GM12872 (cell line): Measurements from ENCODE around the gene ACAT2.

ENCODE experiments used
- TF ChIP-seq, protein P1 (sequence below): IDR thresholded peaks from 3 replicates; pipeline ENCODE4 v1.5.1; 2011; ENCODE audit warnings: low read depth, mild to moderate bottlenecking, low read length, moderate library complexity; ENCODE audit not compliant: insufficient read depth

ACAT2 gene

DNA sequence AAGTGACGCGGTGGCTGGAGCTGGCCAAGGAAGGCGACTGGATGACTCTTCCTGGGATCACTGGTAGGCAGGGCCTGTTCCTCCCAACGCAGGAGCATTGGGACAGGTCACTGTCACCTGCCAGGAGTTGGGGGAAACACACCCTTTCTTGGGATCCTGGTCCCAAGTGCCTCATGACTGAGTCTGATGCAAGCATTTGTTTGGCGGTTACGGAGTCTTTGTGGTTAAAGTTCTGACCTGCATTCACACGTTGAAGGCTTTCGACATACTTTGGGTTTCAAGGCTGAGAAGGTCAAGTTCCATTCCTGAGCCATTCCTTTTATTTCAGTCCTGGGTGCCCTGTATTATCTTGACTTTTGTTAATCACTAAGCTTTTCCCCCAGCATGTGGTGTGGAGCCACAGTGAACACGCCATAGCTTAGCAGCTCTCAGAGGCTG, 44.2 kb downstream of the ACAT2 start:
- TF ChIP-seq, protein P1, sequence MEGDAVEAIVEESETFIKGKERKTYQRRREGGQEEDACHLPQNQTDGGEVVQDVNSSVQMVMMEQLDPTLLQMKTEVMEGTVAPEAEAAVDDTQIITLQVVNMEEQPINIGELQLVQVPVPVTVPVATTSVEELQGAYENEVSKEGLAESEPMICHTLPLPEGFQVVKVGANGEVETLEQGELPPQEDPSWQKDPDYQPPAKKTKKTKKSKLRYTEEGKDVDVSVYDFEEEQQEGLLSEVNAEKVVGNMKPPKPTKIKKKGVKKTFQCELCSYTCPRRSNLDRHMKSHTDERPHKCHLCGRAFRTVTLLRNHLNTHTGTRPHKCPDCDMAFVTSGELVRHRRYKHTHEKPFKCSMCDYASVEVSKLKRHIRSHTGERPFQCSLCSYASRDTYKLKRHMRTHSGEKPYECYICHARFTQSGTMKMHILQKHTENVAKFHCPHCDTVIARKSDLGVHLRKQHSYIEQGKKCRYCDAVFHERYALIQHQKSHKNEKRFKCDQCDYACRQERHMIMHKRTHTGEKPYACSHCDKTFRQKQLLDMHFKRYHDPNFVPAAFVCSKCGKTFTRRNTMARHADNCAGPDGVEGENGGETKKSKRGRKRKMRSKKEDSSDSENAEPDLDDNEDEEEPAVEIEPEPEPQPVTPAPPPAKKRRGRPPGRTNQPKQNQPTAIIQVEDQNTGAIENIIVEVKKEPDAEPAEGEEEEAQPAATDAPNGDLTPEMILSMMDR = no peak

DNA sequence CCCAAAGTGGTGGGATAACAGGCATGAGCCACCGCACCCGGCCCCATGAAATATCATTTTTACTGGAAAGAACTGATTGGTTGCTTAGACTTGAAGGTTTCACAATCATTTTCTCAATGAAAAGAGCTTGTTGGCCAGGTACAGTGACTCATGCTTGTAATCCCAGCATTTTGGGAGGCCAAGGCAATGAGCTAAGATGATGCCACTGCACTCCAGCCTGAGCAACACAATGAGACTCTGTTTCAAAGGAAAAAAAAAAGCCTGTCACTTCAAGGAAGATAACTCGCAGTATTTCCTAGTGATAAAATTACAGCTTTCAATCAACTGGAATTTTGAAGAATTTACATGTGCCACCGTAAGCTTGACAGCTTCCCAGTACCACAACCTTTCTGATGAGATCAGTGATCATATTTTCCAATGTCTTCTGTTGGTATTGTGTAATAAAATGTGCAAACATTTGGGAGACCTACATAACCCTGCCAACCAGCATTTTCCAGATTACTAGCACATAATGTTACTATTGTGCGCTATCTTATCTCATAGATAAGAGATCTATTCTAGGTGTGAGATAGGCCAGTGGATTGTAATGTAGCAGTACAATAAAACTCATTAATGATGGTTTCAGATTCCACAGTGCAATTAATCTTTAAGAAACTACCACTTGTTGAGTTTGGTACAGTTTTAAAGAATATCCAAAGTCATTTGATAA, 45.5 kb downstream of the ACAT2 start:
- TF ChIP-seq, protein P1 = no peak

DNA sequence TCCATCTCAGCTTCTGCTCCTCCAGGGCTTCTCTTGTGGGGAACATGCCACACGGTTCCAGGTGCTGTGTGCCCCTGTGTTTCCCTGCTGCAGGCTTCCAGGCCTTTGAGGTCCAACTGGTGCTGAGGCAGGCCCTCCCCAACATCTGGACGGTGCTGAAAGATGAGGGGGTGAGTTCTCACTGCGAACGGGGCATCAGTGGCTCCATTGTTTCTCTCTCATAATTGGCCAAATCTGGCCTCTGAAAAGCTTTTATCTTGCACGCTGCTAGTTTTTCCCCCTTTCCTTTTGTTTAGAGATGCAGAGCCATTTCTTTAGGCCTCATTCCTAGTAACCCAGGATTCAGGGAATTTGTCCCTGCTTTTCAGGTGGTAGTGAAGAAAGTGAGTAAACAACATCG, 46.8 kb downstream of the ACAT2 start:
- TF ChIP-seq, protein P1 = no peak

DNA sequence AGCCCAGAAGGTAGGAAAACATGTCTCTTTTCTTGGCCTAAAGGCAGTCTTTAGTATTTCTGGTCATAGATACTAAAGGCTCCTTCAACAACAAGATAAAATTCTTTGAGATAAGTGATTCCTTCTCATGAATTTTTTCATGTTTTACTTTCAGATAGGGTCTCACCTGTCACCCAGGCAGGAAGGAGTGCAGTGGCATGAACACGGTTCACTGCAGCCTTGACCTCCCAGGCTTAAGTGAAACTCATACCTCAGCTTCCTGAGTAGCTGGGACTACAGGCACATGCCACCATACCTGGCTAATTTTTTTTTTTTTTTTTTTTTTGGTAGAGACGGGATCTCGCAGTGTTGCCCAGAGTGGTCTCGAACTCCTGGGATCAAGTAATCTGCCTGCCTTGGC, 47.3 kb downstream of the ACAT2 start:
- TF ChIP-seq, protein P1 = no peak

DNA sequence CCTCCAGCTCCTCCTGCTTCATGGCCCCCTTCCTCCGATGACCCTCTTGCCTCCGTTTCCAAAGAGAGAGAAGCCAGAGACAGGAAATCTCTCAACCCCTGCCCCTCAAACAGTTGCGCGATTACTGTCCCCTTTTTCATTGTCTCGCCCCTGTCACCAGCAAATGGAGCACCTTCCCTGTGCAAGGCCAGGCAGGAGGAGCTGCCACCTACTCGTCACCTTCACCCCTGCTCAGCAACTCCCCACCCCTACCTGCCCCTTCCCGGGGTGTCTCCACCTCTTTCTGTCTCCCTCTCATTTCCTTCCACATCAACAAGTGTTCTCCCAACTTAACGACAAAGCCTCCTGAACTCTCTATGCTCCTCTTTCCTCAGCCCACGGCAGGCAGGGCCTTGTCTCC, 51.9 kb downstream of the ACAT2 start:
- TF ChIP-seq, protein P1 = no peak

DNA sequence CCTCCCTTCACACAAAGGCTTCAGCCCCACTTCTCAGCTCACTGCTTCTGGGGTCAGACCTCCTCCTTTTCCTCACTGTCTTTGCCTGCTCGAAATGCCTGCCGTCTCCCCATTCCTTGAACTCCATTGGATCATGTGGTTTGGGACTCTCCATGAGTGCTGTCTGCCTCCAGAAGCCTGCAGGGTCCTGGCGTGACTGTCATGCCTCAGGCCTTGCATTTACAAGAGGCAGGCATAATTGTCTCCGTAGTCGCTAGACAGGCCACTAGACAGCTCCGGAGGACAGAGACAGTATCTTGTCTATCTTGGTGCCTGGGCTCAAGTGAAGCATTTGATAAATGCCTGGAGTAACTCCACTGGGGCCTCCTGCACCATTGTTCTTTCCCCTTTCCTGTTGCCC, 53.6 kb downstream of the ACAT2 start:
- TF ChIP-seq, protein P1 = no peak

DNA sequence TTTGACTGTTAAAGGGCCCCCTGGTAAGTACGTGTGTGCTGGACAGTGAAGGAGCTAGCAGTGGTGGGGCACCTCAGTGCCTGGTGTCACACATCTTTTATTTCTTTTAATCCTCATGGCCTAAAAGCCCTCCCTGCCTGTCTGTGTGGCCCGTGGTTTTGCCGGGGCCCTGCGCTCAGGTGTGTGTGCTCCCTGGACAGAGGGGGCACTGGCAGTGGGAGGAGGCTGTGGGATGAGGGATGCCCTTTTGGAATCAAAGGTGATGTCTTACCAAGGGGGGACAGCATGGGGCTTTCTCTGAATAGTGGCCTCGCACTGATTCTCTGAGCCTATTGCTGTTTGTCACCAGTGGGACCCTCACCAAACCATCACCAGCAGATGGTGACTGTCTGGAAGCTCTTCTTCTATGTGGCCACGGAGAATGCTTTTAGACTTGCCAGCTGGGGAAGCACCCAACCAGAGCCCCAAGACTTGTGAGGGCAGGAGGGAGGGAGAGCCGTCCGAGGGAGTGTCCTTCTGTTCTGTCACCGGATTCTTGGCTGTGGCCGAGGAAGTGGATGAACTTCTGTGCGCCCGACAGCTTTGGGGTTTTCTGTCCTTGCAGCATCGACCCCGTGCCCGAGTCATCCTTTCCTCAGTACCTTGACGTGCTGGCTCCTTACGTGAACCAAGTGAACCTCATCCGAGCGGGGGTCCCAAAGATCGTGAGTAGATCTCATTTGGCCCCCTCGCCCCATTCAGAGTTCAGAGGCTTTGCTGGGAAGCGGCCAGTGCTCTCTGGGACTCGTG, 56.3 kb downstream of the ACAT2 start:
- TF ChIP-seq, protein P1 = no peak
